CD4-positive, alpha-beta memory T cell (primary cell): ENCODE results near the gene DOC2A. TPM values are rescaled to one million over a fixed set of nuclear protein-coding genes. Genes with fewer than 3 reads are reported as not detected.
"Not testable (repeated sequence)": the region's sequence is repeated elsewhere in the genome, so short reads cannot be mapped to it uniquely, and the experiment has no call there.

Experiments
- CTCF ChIA-PET: fragments of 350-600 bp; sonication (Branson Sonifier 250); formaldehyde crosslinking; loops from one replicate; lab custom pipeline; 2021; ENCODE audit warnings: inconsistent platforms; ENCODE audit not compliant: partially characterized antibody; lab: Charles Lee
- POLR2A ChIA-PET: fragments of 350-600 bp; sonication (Branson Sonifier 250); formaldehyde crosslinking; loops from one replicate; lab custom pipeline; 2021; ENCODE audit not compliant: partially characterized antibody; lab: Charles Lee
- DNase-seq, 5 donors: peaks; one replicate each; pipeline versions ENCODE4 v3.0.0 to v3.0.0-alpha.2; 2020 to 2022; ENCODE audit warnings: mixed read lengths in 1 of 5
- H3K27ac ChIP-seq: one replicate; pipeline ENCODE4 v1.7.0; 2013; ENCODE audit warnings: low read depth, low read length
- H3K27me3 ChIP-seq: 2 replicates; pipeline ENCODE4 v1.7.0; 2013; ENCODE audit warnings: mild to moderate bottlenecking, low read length, moderate library complexity; ENCODE audit not compliant: insufficient read depth
- H3K36me3 ChIP-seq: 2 replicates; pipeline ENCODE4 v1.7.0; 2013; ENCODE audit warnings: mild to moderate bottlenecking, low read length, moderate library complexity; ENCODE audit not compliant: insufficient read depth
- H3K4me1 ChIP-seq: 2 replicates; pipeline ENCODE4 v1.7.0; 2013; ENCODE audit warnings: mild to moderate bottlenecking, low read length, moderate library complexity; ENCODE audit not compliant: insufficient read depth
- H3K4me3 ChIP-seq, 2 donors: one replicate each; pipeline ENCODE4 v1.7.0; 2013; ENCODE audit warnings: low read length in 2 of 2, mild to moderate bottlenecking in 1 of 2
- H3K9me3 ChIP-seq, 2 donors: one replicate each; pipeline ENCODE4 v1.7.0; 2013; ENCODE audit warnings: low read length in 2 of 2, control low read depth in 1 of 2; ENCODE audit not compliant: control insufficient read depth in 1 of 2
- H3K27ac Mint-ChIP-seq, 7 donors: one replicate each; pipeline ENCODE4 v1.8.0; 2020 to 2021; ENCODE audit warnings: mixed read lengths in 7 of 7, mild to moderate bottlenecking in 6 of 7, inconsistent platforms in 3 of 7, moderate library complexity in 3 of 7
- H3K27me3 Mint-ChIP-seq, 2 donors: one replicate each; pipeline ENCODE4 v1.8.0; 2020 to 2021; ENCODE audit warnings: mixed read lengths in 2 of 2
- H3K36me3 Mint-ChIP-seq, 2 donors: one replicate each; pipeline ENCODE4 v1.8.0; 2020 to 2021; ENCODE audit warnings: mixed read lengths in 2 of 2, inconsistent platforms in 1 of 2, mild to moderate bottlenecking in 1 of 2
- H3K4me1 Mint-ChIP-seq, 4 donors: one replicate each; pipeline ENCODE4 v1.8.0; 2020 to 2021; ENCODE audit warnings: mixed read lengths in 4 of 4, mild to moderate bottlenecking in 1 of 4
- H3K4me3 Mint-ChIP-seq, 8 donors: one replicate each; pipeline ENCODE4 v1.8.0; 2020 to 2021; ENCODE audit warnings: mixed read lengths in 8 of 8, mild to moderate bottlenecking in 7 of 8, moderate library complexity in 6 of 8, inconsistent platforms in 3 of 8
- H3K9me3 Mint-ChIP-seq, 8 donors: one replicate each; pipeline ENCODE4 v1.8.0; 2020 to 2021; ENCODE audit warnings: mixed read lengths in 8 of 8, mild to moderate bottlenecking in 5 of 8, inconsistent platforms in 3 of 8, moderate library complexity in 1 of 8
- intact Hi-C: fragments of 100-400 bp; cut with micrococcal nuclease; formaldehyde crosslinking; loops from one replicate; pipeline ENCODE4 v1.15.1; 2023
- polyA plus RNA-seq, 2 donors: library from polyadenylated mRNA; unstranded; fragments of 300-500 nt; fragmentation: Illumina TruSeq; gene quantifications; one replicate each; pipeline ENCODE4 v1.2.3, GENCODE V29; 2021
- total RNA-seq, 2 experiments: library from RNA; stranded (reverse); gene quantifications; one replicate each; pipeline ENCODE4 v1.2.3, GENCODE V29; 2021

The DOC2A gene
- total and polyA plus RNA-seq, 4 experiments from 2014 or later: 0.80 TPM; not detected in 3

- Histone ChIP-seq H3K36me3 (no peaks in the 10 kb centered on the region), H3K9me3 (no peaks in the 10 kb centered on the region), H3K4me3 (no peak overlapping the region), H3K4me1 (peaks cover 9% of the 10 kb centered on the region), H3K27ac (no peak overlapping the region), H3K27me3 (no peaks in the 10 kb centered on the region)
- ChIA-PET CTCF (interaction anchor here (0.7 to 3.3 kb wide), 9 partner anchors 14 to 328 kb away, joined by 3 to 11 read pairs (median 3); no protein-coding TSS in a partner anchor), POLR2A (interaction anchor here (0.6 kb wide), 1 partner anchor 156 kb away, joined by 3 read pairs; the partner anchor contains the start of gene CDIPT)
- no peak for DNase-seq
- Mint-ChIP-seq H3K36me3 (no peaks in the 10 kb centered on the region), H3K4me3 (peak overlapping the region in 2 of 8 donors; percentile 1 to 56), H3K27ac (peak overlapping the region in 1 of 7 donors; percentile 28), H3K9me3 (no peaks in the 10 kb centered on the region), H3K27me3 (no peaks in the 10 kb centered on the region), H3K4me1 (peaks cover 4 to 13% (median 7%) of the 10 kb centered on the region in 4 donors)
- intact Hi-C loops: no loop called here
Measured at GRCh38 chr16:30018731-30019158, 7.9 kb upstream of the DOC2A start.

- H3K9me3 Mint-ChIP-seq, H3K4me3 Mint-ChIP-seq, H3K27me3 Mint-ChIP-seq, H3K27ac Mint-ChIP-seq, H3K27me3 ChIP-seq, H3K9me3 ChIP-seq, H3K36me3 ChIP-seq, H3K4me1 ChIP-seq, DNase-seq, H3K4me3 ChIP-seq, H3K27ac ChIP-seq, intact Hi-C loops, H3K36me3 Mint-ChIP-seq: not testable (repeated sequence)
- peaks cover 4 to 13% (median 7%) of the 10 kb centered on the region in 4 donors for H3K4me1 Mint-ChIP-seq
- ChIA-PET CTCF (interaction anchor here (0.7 to 3.3 kb wide), 7 partner anchors 15 to 327 kb away, joined by 3 to 11 read pairs (median 3); no protein-coding TSS in a partner anchor), POLR2A (interaction anchor here (0.6 kb wide), 1 partner anchor 177 kb away, joined by 3 read pairs; no protein-coding TSS in a partner anchor)
Measured at GRCh38 chr16:30017937-30018336, 7.1 kb upstream of the DOC2A start.

- CTCF ChIA-PET: interaction anchor here (1.9 to 3.3 kb wide), 2 partner anchors 15 to 317 kb away, joined by 6 to 11 read pairs; no protein-coding TSS in a partner anchor
- intact Hi-C loops: no loop called here
- H3K27ac Mint-ChIP-seq: peak overlapping the region in 1 of 7 donors; percentile 46
Measured at GRCh38 chr16:30017277-30017656, 6.4 kb upstream of the DOC2A start.

GRCh38 chr16:30016555-30017276, 5.9 kb upstream of the DOC2A start:
- ChIA-PET CTCF (interaction anchor here (1.9 to 3.3 kb wide), 2 partner anchors 16 to 317 kb away, joined by 6 to 11 read pairs; no protein-coding TSS in a partner anchor), POLR2A (no interaction called here)
- peak overlapping the region in 1 of 7 donors; percentile 14 for H3K27ac Mint-ChIP-seq
- H3K27ac ChIP-seq: no peak overlapping the region
- intact Hi-C loops: no loop called here
- H3K9me3 ChIP-seq: no peaks in the 10 kb centered on the region
- peaks cover 7% of the 10 kb centered on the region for H3K4me1 ChIP-seq
- H3K4me1 Mint-ChIP-seq: peaks cover 6 to 14% (median 10%) of the 10 kb centered on the region in 4 donors
- DNase-seq: no peak
- H3K36me3 ChIP-seq: no peaks in the 10 kb centered on the region
- H3K9me3 Mint-ChIP-seq: no peaks in the 10 kb centered on the region
- no peak overlapping the region for H3K4me3 ChIP-seq
- no peaks in the 10 kb centered on the region for H3K36me3 Mint-ChIP-seq
- H3K27me3 ChIP-seq: no peaks in the 10 kb centered on the region
- no peak overlapping the region for H3K4me3 Mint-ChIP-seq
- peaks cover 4 to 6% of the 10 kb centered on the region in 2 donors for H3K27me3 Mint-ChIP-seq

More at GRCh38 chr16:30017277-30017656, 6.4 kb upstream of the DOC2A start:
- Histone ChIP-seq H3K36me3 (no peaks in the 10 kb centered on the region), H3K4me1 (peaks cover 9% of the 10 kb centered on the region), H3K27ac (no peak overlapping the region), H3K27me3 (no peaks in the 10 kb centered on the region), H3K9me3 (no peaks in the 10 kb centered on the region), H3K4me3 (no peak overlapping the region)
- Mint-ChIP-seq H3K36me3 (no peaks in the 10 kb centered on the region), H3K9me3 (no peaks in the 10 kb centered on the region), H3K27me3 (peaks cover under 1% of the 10 kb centered on the region in 2 donors), H3K4me3 (no peak overlapping the region), H3K4me1 (peaks cover 4 to 13% (median 7%) of the 10 kb centered on the region in 4 donors)
- DNase-seq: no peak
- POLR2A ChIA-PET: no interaction called here

GRCh38 chr16:30015450-30015849, 4.6 kb upstream of the DOC2A start:
- H3K36me3 ChIP-seq, intact Hi-C loops, CTCF ChIA-PET, H3K27me3 ChIP-seq, H3K4me1 ChIP-seq, H3K4me3 ChIP-seq, H3K9me3 Mint-ChIP-seq, H3K4me1 Mint-ChIP-seq, DNase-seq, H3K36me3 Mint-ChIP-seq, H3K27ac ChIP-seq, H3K9me3 ChIP-seq, H3K27me3 Mint-ChIP-seq, POLR2A ChIA-PET, H3K27ac Mint-ChIP-seq: not testable (repeated sequence)
- H3K4me3 Mint-ChIP-seq: peak overlapping the region in 1 of 8 donors; percentile 12

- H3K4me1 ChIP-seq, H3K9me3 Mint-ChIP-seq, H3K4me1 Mint-ChIP-seq, intact Hi-C loops, H3K36me3 Mint-ChIP-seq, H3K27me3 ChIP-seq, H3K9me3 ChIP-seq, H3K27ac ChIP-seq, POLR2A ChIA-PET, H3K4me3 ChIP-seq, DNase-seq, H3K36me3 ChIP-seq: not testable (repeated sequence)
- Mint-ChIP-seq H3K27ac (peak overlapping the region in 1 of 7 donors; percentile 31), H3K27me3 (peaks cover 7 to 17% of the 10 kb centered on the region in 2 donors), H3K4me3 (peak overlapping the region in 5 of 8 donors; percentile 17 to 87 (median 72))
- CTCF ChIA-PET: interaction anchor here (0.6 to 1.2 kb wide), 4 partner anchors 11 to 312 kb away, joined by 3 to 5 read pairs (median 3); partner anchors contain the start of gene C16orf92
Measured at GRCh38 chr16:30012598-30012997, 1.8 kb upstream of the DOC2A start.
